ENCODE measurements around the gene OR52D1. TPM values are rescaled to one million over a fixed set of nuclear protein-coding genes. Genes with fewer than 3 reads are reported as not detected.

OR52D1 gene
- polyA plus RNA-seq, 1 donor from 2014 or later, result not detected

DNA sequence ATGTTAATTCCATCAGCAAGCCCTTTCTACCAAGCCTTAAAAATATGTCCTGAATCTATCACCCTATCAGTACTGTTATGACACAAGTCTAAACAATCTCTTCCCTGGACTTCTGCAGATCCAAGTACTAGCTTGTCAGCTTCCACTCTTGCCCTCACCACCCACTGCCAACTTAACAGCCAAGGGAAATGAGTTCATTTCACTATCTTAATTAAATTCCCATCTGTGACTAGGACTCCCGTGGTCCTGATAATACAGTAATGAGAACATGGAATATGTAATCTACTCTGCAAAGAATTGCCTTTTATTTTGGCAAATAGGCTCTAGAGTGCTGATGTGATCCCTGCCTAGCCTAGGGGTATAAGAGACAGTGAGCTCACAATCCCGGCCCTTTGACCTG lies 11.2 kb downstream of the OR52D1 start:
- Histone ChIP-seq H3F3A (ENCODE audit: insufficient read depth, low read length, poor library complexity, severe bottlenecking) (no peaks in the 10 kb centered on the region), H3K27me3 (ENCODE audit: insufficient read depth, low read depth, low read length) (no peaks in the 10 kb centered on the region), H3K4me3 (ENCODE audit: low read length) (no peak overlapping the region), H3K79me2 (replicated peaks; ENCODE audit: insufficient read depth, low read length) (no peaks in the 10 kb centered on the region), H4K20me1 (ENCODE audit: insufficient read depth) (no peaks in the 10 kb centered on the region), H3K36me3 (ENCODE audit: insufficient read depth, low read length) (no peaks in the 10 kb centered on the region), H3K9me2 (ENCODE audit: insufficient read depth, low read length) (no peaks in the 10 kb centered on the region), H3K4me2 (ENCODE audit: low read length) (no peak overlapping the region), H2AFZ (ENCODE audit: low read depth, low read length) (no peak overlapping the region), H3K27ac (ENCODE audit: low read length) (no peak overlapping the region), H3K9me3 (ENCODE audit: low read length) (no peaks in the 10 kb centered on the region), H3K9ac (ENCODE audit: low read length) (no peak overlapping the region)
- TF ChIP-seq CTCF (IDR thresholded peaks at IDR 0.05; ENCODE audit: poor library complexity, severe bottlenecking) (no peak), TAF1 (IDR thresholded peaks at IDR 0.05; ENCODE audit: low read depth) (no peak), SMC3 (conservative IDR thresholded peaks at IDR 0.05; ENCODE audit: poor library complexity) (no peak), EZH2 (IDR thresholded peaks at IDR 0.05; ENCODE audit: borderline replicate concordance, insufficient read depth, low read length, poor library complexity, severe bottlenecking) (no peak), MXI1 (conservative IDR thresholded peaks at IDR 0.05; ENCODE audit: poor library complexity, severe bottlenecking) (no peak), RAD21 (conservative IDR thresholded peaks at IDR 0.05) (no peak), EP300 (conservative IDR thresholded peaks at IDR 0.05; ENCODE audit: poor library complexity, severe bottlenecking) (no peak), POLR2AphosphoS5 (IDR thresholded peaks at IDR 0.05) (no peak)
- TF ChIP-seq, protein P1, sequence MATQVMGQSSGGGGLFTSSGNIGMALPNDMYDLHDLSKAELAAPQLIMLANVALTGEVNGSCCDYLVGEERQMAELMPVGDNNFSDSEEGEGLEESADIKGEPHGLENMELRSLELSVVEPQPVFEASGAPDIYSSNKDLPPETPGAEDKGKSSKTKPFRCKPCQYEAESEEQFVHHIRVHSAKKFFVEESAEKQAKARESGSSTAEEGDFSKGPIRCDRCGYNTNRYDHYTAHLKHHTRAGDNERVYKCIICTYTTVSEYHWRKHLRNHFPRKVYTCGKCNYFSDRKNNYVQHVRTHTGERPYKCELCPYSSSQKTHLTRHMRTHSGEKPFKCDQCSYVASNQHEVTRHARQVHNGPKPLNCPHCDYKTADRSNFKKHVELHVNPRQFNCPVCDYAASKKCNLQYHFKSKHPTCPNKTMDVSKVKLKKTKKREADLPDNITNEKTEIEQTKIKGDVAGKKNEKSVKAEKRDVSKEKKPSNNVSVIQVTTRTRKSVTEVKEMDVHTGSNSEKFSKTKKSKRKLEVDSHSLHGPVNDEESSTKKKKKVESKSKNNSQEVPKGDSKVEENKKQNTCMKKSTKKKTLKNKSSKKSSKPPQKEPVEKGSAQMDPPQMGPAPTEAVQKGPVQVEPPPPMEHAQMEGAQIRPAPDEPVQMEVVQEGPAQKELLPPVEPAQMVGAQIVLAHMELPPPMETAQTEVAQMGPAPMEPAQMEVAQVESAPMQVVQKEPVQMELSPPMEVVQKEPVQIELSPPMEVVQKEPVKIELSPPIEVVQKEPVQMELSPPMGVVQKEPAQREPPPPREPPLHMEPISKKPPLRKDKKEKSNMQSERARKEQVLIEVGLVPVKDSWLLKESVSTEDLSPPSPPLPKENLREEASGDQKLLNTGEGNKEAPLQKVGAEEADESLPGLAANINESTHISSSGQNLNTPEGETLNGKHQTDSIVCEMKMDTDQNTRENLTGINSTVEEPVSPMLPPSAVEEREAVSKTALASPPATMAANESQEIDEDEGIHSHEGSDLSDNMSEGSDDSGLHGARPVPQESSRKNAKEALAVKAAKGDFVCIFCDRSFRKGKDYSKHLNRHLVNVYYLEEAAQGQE (IDR thresholded peaks at IDR 0.05; ENCODE audit: borderline replicate concordance), result no peak

DNA sequence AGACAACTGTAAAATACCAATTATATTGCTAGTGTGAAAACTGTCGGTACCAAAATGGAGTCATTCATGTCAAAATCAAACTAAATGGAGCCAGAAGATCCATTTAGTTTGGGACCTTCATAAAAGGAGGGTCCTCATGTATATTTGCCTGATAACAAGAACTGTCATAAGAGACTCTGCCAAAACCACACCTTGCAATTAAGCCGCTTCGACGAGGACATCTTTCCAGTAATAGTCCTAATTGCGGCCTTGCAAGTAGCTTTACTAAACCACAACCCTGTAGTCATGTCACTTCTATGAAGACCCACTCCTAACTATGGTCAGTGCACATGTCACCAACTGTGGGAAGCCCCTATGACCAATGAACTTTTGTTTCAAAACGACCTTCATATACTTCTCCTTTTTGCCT lies 11.9 kb downstream of the OR52D1 start:
- H3K27me3 ChIP-seq (ENCODE audit: insufficient read depth, low read depth, low read length), result no peaks in the 10 kb centered on the region
- H3K9me2 ChIP-seq (ENCODE audit: insufficient read depth, low read length), result no peaks in the 10 kb centered on the region
- no peaks in the 10 kb centered on the region for H4K20me1 ChIP-seq (ENCODE audit: insufficient read depth)
- no peaks in the 10 kb centered on the region for H3F3A ChIP-seq (ENCODE audit: insufficient read depth, low read length, poor library complexity, severe bottlenecking)
- H3K9ac ChIP-seq (ENCODE audit: low read length), result no peak overlapping the region
- TF ChIP-seq SMC3 (conservative IDR thresholded peaks at IDR 0.05; ENCODE audit: poor library complexity), result no peak
- no peak for TF ChIP-seq EZH2 (IDR thresholded peaks at IDR 0.05; ENCODE audit: borderline replicate concordance, insufficient read depth, low read length, poor library complexity, severe bottlenecking)
- no peak for TF ChIP-seq MXI1 (conservative IDR thresholded peaks at IDR 0.05; ENCODE audit: poor library complexity, severe bottlenecking)
- TF ChIP-seq, protein P1 (IDR thresholded peaks at IDR 0.05; ENCODE audit: borderline replicate concordance), result no peak
- TF ChIP-seq RAD21 (conservative IDR thresholded peaks at IDR 0.05), result no peak
- TF ChIP-seq CTCF (IDR thresholded peaks at IDR 0.05; ENCODE audit: poor library complexity, severe bottlenecking), result no peak
- TF ChIP-seq POLR2AphosphoS5 (IDR thresholded peaks at IDR 0.05), result no peak
- TF ChIP-seq EP300 (conservative IDR thresholded peaks at IDR 0.05; ENCODE audit: poor library complexity, severe bottlenecking), result no peak
- no peak for TF ChIP-seq TAF1 (IDR thresholded peaks at IDR 0.05; ENCODE audit: low read depth)
- no peak overlapping the region for H3K4me3 ChIP-seq (ENCODE audit: low read length)
- no peak overlapping the region for H3K27ac ChIP-seq (ENCODE audit: low read length)
- H3K4me2 ChIP-seq (ENCODE audit: low read length), result no peak overlapping the region
- no peaks in the 10 kb centered on the region for H3K79me2 ChIP-seq (replicated peaks; ENCODE audit: insufficient read depth, low read length)
- no peak overlapping the region for H2AFZ ChIP-seq (ENCODE audit: low read depth, low read length)
- H3K36me3 ChIP-seq (ENCODE audit: insufficient read depth, low read length), result no peaks in the 10 kb centered on the region
- no peaks in the 10 kb centered on the region for H3K9me3 ChIP-seq (ENCODE audit: low read length)
